Measurements from ENCODE around the gene SOCS3. TPM values are rescaled to one million over a fixed set of nuclear protein-coding genes. Genes with fewer than 3 reads are reported as not detected.

The SOCS3 gene
- total and polyA plus RNA-seq, 10 of the 15 experiments (the other 5 are each of a cell fraction or from before 2014, with no cell fraction given), result 0.05 to 3.9 (median 1.0) TPM

GRCh38 chr17:78341559-78342448 is 18.1 kb downstream of the SOCS3 start (continued):
- TF ChIP-seq BMI1 (IDR thresholded peaks at IDR 0.05; ENCODE audit: borderline replicate concordance) (peak; percentile 30; the same call in 1 of the 2 replicates), ZBED1 (IDR thresholded peaks at IDR 0.05; ENCODE audit: borderline replicate concordance) (no peak), CBX3 (IDR thresholded peaks at IDR 0.05; ENCODE audit: borderline replicate concordance, low read depth) (no peak), ZZZ3 (IDR thresholded peaks at IDR 0.05; ENCODE audit: control insufficient read depth, insufficient read length, low read depth) (no peak), RAD21 (IDR thresholded peaks at IDR 0.05; ENCODE audit: insufficient read depth, low read depth, low read length) (no peak), BHLHE40 (IDR thresholded peaks at IDR 0.05; ENCODE audit: borderline replicate concordance in 1 of 2, low read depth in 2 of 2, low read length in 1 of 2) (peak in 1 of 2 experiments; percentile 22; a peak in 1 of 4 replicates), USF1 (IDR thresholded peaks at IDR 0.05; ENCODE audit: borderline replicate concordance, extremely low read length, insufficient read depth, low read depth, low read length) (no peak), HDAC6 (IDR thresholded peaks at IDR 0.05; ENCODE audit: unreplicated experiment) (no peak)
